GM19463 (cell line): Measurements from ENCODE around the gene ZNF136.

Experiments used
- ATAC-seq: cut with Tn5 transposase; IDR thresholded peaks from one replicate; pipeline ENCODE4 v1.9.1; 2021; ENCODE audit warnings: mild to moderate bottlenecking, moderate library complexity; ENCODE audit not compliant: unreplicated experiment

Gene ZNF136

DNA sequence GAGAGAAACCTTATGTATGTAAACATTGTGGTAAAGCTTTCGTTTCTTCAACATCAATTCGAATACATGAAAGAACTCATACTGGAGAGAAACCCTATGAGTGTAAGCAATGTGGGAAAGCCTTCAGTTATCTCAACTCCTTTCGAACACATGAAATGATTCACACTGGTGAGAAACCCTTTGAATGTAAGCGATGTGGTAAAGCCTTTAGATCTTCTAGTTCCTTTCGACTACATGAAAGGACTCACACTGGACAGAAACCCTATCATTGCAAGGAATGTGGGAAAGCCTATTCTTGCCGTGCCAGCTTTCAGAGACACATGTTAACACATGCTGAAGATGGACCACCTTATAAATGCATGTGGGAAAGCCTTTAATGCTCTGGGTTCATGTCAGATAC, 24.7 kb downstream of the ZNF136 start:
- no peak for ATAC-seq

DNA sequence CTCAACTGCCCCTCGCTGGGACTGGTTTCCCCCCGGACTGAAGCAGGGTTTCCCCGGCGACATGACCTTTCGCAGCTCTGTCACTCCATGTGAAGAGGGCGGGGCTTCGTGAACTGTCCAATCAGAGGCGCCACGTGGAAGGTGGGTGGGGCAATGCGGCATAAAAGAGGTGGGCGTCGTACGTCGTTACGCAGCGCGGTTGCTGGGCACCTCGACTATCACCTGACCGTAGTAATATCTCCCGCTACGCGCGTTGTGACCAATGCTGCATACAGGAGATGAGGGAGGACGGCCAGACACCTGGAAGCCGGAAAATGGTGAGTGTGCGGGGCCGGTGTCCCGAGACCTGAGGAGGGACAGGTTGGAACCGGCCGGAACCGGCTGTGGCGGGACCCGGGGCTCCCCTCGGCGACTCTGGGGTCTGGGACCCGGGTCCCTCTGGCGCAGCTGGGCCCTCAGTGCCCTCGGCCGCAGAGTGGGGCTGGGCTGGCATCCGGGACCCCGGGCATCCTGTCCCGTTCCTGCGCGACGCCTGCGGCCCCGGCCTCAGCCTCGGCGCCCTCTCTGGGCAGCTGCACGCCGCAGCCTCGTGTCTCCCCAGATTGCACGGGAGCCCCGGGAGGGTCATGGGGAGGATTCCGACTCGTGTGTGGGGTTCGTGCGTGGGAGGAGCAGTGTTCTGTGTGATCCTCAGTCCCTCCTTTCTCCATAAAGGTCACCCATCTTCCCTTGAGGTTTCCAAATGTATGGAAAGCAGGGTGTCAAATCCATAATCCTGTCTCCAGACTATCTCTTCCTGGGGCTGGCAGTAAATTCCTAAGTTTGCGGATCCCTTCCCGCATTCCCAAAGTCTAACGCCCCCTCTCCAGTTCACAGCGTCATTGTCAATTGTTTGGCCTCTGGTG, 32.2 kb downstream of the ZNF136 start:
- no peak for ATAC-seq

DNA sequence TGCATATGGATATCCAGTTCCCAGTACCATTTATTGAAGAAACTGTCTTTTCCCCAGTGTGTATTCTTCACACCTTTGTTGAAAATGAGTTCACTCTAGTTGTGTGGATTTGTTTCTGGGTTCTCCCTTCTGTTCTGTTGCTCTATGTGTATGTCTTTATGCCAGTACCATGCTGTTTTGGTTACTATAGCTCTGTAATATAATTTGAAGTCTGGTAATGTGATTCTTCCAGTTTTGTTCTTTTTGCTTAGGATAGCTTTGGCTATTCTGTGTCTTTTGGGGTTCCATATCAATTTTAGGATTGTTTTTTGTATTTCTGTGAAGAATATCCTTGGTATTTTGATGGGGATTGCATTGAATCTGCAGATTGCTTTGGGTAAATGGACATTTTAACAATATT, 35.2 kb downstream of the ZNF136 start:
- no peak for ATAC-seq

DNA sequence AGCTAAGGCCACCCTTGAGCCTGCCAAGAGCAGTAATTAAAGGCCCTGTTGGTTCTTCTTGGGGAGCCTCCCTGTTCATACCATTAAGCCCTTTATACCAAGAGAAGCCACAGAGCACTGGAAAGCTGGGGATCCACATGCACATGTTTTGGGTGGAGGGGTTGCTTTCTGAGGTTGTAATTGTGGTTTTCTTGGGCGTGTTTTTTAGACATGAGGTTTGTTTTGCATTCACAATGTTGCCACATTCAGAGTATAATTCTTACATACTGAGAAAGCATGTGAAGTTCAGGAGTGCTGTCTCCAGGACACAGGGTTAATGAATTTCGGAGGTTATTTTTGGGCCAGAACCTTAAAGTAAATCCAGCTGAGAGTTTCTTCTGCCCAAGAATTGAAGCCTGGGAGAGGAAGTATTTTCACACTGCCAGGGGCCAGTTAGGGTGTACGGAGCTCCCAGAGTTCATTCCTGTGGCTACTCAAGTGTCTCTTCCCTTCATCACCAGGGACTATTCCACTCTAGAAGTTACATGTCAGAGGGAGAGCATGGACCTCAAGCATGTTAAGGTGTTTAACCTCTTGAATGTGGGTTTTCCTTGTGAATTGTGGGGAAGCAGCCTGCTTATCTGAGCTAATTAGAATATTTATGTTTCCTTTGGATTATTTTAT, 37.0 kb downstream of the ZNF136 start:
- ATAC-seq = no peak

DNA sequence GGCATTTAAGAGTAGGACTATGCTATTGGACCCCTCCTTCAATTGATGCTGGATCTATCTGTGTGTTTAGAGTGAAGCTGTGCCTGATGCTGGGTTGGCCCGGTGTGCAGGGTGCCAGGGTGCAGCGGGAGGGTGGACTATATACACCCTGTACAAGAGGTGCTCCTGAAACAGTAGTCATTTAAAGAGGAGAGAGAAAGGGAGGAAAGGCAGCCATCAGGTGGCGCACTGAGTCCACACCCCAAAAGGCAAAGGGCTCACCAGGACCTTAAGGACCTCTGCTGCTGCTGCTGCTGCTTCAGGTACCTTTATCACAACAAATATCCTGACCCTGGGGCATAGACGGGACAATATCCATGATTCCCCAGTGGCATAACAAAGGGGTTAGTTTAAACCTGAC, 39.4 kb downstream of the ZNF136 start:
- ATAC-seq = no peak

DNA sequence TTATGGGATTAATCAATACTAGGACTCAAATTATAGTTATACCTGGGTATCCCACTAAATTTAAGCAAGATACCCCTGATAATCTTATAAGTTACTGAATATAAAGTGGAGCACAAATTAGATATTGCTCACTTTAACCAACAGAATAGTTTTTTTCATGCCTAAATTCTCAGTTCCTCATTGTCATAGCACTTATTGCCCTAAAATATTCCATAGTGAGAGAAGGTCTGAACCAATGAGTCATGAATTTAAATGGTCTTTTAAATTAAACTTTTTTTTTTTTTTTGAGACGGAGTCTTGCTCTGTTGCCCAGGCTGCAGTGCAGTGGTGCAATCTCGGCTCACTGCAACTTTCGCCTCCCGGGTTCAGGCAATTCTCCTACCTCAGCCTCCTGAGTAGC, 42.4 kb downstream of the ZNF136 start:
- no peak for ATAC-seq

DNA sequence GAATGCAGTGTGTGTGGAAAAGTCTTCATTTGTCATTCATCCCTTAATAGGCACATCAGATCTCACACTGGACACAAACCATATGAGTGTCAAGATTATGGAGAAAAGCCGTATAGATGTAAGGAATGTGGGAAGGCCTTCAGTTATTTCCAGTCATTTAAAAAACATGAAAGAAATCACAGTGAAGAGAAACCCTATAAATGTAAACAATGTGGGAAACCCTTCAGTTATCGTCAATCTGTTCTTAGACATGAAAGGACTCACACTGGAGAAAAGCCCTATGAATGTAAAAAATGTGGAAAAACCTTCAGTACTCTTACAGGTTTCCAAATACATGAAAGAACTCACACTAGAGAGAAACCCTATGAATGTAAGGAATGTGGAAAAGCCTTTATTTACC, 45.3 kb downstream of the ZNF136 start:
- no peak for ATAC-seq

DNA sequence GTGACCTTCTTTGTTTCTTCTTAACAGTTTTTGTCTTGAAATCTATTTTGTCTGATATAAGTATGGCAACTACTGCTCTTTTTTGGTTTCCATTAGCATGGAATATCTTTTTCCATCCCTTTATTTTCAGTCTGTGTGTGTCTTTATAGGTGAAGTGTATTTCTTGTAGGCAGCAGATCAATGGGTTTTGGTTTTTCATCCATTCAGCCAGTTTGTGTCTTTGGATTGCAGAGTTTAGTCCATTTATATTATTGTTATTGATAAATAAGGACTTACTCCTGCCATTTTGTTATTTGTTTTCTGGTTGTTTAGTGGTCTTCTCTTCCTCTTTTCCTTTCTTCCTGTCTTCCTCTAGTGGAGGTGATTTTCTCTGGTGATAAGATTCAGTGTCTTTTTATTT, 54.4 kb downstream of the ZNF136 start:
- ATAC-seq = no peak

DNA sequence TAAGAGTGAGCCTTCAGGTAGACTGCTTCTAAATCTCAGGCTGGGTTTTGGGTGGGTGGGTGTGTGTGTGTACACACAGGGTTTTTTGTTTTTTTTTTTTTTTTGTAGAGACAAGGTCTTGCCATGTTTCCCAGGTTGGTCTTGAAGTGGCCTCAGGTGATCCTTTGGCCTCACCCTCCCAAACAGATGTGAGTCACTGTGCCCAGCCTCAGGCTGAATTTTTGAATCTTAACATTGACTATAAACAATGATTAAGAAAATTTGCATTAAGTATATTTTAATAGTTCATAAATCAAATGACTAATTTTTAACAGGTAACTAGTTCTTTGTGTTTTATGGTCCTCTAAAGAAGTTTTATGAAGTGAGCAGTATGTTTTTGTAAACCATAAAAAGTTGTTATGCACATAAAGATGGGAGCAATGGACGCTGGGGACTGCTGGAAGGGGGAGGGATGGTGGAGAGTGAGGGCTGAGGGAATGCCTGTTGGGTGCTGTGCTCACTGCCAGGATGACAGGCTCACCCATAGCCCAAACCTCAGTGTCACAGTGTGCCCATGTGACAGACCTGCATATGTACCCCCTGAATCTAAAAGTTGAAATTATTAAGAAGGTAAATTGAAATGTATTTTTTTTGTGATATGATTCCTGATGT, 60.2 kb downstream of the ZNF136 start:
- ATAC-seq = no peak

DNA sequence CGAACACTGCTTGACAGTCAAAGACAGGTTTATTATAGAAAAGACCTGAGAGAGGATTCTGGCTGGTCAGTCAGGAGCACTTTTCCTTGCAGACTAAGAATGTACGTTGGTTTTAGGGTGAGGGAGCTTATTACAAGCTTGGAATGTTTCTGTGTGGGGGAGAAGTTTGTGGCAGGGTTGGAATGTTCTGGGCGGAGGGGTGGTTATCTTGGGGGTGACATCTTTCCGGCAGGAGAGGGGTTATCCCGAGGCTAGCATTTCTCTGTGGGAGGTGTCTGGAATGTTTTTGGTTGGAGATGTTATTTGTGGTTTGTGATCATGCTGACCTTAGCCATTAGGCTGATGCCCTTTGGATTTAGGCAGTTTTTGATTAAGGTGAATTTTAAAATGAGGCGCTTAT, 61.8 kb downstream of the ZNF136 start:
- no peak for ATAC-seq

DNA sequence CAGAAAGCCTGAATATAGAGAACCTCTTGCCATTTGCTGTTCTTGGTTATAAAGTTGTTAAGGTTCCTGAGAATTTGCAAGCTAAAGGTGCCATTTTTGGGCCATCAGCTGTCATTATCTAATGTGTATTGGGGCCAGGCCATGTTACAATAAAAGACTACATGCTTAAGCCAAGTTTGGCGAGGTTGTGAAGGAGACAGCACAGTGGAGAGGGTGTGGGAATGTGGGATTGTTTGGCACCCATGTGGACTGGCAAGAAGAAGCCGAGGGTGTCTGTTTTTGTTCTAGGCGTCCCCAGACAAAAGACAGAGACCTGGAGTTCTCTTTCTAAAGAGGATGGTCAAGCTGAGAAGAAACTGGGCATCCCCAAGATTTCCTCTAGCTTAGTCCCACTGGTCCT, 67.1 kb downstream of the ZNF136 start:
- ATAC-seq = no peak

DNA sequence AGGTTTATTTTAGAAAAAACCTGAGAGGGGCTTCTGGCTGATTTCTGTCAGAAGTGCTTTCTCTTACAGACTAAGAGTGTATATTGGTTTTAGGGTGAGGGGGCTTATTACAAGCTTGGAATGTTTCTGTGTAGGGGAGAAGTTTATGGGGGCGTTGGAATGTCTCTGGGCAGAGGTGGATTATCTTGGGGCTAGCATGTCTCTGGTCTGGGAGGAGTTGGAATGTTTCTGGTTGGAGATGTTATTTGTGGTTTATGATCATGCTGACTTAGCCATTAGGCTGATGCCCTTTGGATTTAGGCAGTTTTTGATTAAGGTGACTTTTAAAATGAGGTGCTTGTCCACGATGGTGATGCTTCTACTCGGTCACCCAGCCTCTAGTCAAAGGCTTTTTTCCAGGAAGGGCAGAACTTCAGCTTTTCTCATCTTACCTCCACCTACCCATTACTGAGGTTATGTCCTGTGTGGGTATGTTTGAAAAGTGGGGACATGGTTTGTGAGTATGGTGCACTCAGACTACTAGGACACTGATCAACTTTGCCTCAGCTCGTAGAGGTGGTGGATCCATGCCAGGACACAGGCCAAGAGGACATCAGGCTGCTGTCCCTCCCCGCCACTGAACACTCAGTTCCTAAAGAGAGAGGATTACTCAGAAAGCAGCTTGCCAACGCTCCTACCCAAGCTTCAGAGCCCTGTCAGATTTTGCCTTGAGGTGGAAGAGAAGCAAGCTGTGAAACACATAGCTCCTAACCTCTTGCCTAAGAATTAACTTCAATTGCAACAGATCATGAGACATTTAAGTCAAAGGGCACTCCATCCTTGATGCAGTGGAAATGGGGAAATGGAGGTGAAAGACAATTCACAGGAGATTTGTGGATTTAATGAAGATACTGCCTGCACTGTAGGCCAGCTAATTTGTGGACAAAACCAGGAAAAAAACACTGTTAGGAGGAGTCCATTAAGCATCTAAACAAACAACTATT, 68.1 kb downstream of the ZNF136 start:
- no peak for ATAC-seq

DNA sequence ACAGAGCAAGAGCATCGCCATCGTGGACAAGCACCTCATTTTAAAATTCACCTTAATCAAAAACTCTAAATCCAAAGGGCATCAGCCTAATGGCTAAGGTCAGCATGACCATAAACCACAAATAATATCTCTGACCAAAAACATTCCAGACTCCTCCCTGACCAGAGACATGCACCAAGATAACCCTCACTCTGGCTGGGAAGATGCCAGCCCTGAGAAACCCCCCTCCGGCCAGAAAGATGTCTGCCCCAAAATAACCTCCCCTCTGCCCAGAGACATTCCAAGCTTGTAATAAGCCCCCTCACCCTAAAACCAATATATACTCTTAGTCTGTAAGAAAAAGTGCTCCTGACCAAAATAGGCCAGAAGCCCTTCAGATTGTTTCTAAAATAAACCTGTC, 70.1 kb downstream of the ZNF136 start:
- ATAC-seq = no peak

DNA sequence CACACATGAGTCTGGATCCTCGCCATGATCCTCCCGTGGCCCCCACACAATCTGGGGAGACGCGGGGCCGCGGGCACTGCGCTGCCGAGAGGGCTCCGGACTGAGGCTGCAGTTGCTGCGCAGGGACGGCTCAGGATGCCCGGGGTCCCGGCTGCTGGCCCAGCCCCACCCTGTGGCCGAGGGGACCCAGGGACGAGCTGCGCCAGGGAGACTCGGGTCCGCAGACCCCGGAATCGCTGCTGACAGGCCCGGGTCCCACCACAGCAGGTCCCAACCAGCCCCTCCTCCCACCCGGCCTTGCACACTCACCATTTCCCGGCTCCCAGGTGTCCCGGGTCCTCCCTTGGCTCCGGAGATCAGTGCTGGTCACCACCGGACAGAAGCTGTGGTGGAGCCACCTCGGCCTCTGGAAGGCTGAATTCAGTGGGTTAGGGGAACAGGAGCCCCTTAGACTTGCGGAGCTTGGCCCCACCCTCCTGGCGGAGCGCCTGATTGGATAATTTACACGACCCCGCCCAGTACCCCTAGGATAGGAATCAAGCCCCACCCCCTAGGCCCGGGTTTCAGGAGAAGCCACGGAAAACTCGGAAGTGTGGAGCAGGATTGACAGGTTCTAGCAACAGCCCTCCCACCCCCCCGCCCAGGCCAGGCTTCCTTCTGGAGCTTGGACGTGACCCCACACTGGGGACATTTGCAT, 74.4 kb downstream of the ZNF136 start:
- ATAC-seq = no peak
